Measurements from ENCODE around the gene PCDH11Y.
"Not testable (repeated sequence)": the region's sequence is repeated elsewhere in the genome, so short reads cannot be mapped to it uniquely, and the experiment has no call there.

PCDH11Y gene, protein sequence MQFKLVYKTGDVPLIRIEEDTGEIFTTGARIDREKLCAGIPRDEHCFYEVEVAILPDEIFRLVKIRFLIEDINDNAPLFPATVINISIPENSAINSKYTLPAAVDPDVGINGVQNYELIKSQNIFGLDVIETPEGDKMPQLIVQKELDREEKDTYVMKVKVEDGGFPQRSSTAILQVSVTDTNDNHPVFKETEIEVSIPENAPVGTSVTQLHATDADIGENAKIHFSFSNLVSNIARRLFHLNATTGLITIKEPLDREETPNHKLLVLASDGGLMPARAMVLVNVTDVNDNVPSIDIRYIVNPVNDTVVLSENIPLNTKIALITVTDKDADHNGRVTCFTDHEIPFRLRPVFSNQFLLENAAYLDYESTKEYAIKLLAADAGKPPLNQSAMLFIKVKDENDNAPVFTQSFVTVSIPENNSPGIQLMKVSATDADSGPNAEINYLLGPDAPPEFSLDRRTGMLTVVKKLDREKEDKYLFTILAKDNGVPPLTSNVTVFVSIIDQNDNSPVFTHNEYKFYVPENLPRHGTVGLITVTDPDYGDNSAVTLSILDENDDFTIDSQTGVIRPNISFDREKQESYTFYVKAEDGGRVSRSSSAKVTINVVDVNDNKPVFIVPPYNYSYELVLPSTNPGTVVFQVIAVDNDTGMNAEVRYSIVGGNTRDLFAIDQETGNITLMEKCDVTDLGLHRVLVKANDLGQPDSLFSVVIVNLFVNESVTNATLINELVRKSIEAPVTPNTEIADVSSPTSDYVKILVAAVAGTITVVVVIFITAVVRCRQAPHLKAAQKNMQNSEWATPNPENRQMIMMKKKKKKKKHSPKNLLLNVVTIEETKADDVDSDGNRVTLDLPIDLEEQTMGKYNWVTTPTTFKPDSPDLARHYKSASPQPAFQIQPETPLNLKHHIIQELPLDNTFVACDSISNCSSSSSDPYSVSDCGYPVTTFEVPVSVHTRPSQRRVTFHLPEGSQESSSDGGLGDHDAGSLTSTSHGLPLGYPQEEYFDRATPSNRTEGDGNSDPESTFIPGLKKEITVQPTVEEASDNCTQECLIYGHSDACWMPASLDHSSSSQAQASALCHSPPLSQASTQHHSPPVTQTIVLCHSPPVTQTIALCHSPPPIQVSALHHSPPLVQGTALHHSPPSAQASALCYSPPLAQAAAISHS (N-terminal part only)

DNA sequence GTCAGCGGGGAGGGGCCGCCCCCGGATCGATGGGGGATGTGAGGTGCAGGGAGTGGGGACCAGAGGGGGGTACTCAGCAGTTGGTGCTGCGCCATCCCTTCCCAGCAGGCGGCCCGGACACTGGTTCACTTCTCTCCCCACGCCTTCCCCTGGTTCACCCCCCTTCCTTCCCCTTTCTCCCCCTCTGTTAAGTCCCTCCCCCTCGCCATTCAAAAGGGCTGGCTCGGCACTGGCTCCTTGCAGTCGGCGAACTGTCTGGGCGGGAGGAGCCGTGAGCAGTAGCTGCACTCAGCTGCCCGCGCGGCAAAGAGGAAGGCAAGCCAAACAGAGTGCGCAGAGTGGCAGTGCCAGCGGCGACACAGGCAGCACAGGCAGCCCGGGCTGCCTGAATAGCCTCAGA, at the start of gene PCDH11Y:
Gene PCDH11Y (plus strand): TSS at position 240 of the 400 bp plus-strand sequence. CDS start 56,804 bp downstream, outside the sequence.
- H3K36me3 ChIP-seq (ENCODE audit: control insufficient read depth in 2 of 2, insufficient read depth in 2 of 2, low read length in 2 of 2); H3K9ac ChIP-seq (ENCODE audit: low read length in 2 of 2); H3K27ac ChIP-seq (ENCODE audit: low read length); H3K4me3 ChIP-seq (ENCODE audit: low read length in 2 of 2); H3K27me3 ChIP-seq (ENCODE audit: control insufficient read depth in 1 of 2, insufficient read depth in 2 of 2, low read length in 2 of 2); H3K9me3 ChIP-seq (ENCODE audit: control insufficient read depth in 2 of 2, low read length in 2 of 2); H3K4me1 ChIP-seq (ENCODE audit: control insufficient read depth, insufficient read depth, low read length): not testable (repeated sequence)

DNA sequence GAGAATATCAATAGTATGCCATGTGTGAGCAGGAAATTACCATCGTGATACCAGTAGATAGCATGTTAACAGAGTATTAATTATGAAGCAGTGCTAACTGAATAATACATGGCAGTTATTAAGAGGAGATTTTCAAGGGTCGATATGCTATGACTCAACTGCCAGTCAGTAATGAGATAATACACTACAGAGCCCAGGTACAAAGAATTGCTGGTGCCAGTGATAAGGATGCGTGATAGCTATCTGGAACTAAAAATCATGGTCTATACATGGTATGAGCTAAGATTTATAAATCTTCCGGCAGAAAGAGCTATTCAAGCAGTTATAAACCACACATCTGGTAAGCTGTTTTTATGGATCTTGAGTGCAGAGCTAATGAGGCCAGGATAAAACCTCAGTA, 32.2 kb upstream of the PCDH11Y start:
- not testable (repeated sequence) for H3K9ac ChIP-seq (ENCODE audit: low read length in 2 of 2); H3K4me3 ChIP-seq (ENCODE audit: low read length in 2 of 2); H3K36me3 ChIP-seq (ENCODE audit: control insufficient read depth in 2 of 2, insufficient read depth in 2 of 2, low read length in 2 of 2); H3K4me1 ChIP-seq (ENCODE audit: control insufficient read depth, insufficient read depth, low read length); H3K27me3 ChIP-seq (ENCODE audit: control insufficient read depth in 1 of 2, insufficient read depth in 2 of 2, low read length in 2 of 2); H3K9me3 ChIP-seq (ENCODE audit: control insufficient read depth in 2 of 2, low read length in 2 of 2); H3K27ac ChIP-seq (ENCODE audit: low read length)

DNA sequence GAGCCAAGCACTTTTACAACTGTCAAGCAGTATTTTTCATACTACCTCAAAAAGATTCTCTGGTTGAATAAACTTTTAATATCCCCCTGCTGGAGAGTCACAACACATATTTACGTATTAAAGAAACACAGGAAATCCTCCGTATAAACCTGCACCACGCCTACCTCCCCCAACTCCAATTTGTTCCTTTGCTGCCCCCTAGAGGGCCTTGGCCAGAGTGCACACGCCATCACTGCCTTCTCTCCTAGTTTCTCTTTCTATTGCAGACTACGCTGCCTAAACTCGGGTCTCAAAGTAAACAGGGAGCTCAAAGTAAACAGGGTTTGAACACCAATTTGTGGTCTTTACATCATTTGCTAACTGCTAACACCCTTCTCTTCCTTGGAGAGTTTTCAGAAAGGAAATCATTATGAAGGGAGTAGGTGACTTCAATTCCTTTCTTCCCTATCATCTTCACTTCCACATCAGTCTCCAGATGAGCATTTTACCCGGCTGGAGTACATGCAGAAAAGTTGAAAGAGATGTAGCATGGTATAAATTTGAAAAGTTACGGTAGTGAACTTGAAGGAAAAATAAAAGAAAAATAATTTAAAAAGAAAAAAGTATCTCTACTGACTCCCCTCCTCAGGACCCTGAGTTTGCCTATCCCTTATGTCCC, 8.2 kb upstream of the PCDH11Y start:
- not testable (repeated sequence) for H3K9ac ChIP-seq (ENCODE audit: low read length in 2 of 2); H3K27me3 ChIP-seq (ENCODE audit: control insufficient read depth in 1 of 2, insufficient read depth in 2 of 2, low read length in 2 of 2); H3K36me3 ChIP-seq (ENCODE audit: control insufficient read depth in 2 of 2, insufficient read depth in 2 of 2, low read length in 2 of 2); H3K27ac ChIP-seq (ENCODE audit: low read length); H3K9me3 ChIP-seq (ENCODE audit: control insufficient read depth in 2 of 2, low read length in 2 of 2); H3K4me1 ChIP-seq (ENCODE audit: control insufficient read depth, insufficient read depth, low read length); H3K4me3 ChIP-seq (ENCODE audit: low read length in 2 of 2)

DNA sequence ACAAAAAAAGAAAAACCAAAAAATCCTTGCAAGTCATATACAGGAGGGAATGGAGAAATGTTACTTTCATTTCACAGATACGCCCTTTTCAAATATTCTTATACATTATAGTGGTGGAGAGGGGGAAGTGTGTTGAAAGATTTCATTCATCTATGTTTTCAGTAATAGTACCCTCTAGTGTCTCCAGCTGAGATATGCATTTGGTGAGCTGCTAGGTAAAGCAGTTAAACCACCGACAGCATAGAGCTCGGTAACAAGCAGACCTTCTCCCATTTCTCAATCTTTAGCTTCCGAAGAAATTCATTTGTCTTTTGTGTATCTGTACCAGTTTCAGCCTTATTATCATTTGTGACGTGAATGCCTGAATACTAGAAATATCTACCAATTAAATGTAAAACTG, 5.2 kb upstream of the PCDH11Y start:
- H3K4me1 ChIP-seq (ENCODE audit: control insufficient read depth, insufficient read depth, low read length); H3K9ac ChIP-seq (ENCODE audit: low read length in 2 of 2); H3K36me3 ChIP-seq (ENCODE audit: control insufficient read depth in 2 of 2, insufficient read depth in 2 of 2, low read length in 2 of 2); H3K27me3 ChIP-seq (ENCODE audit: control insufficient read depth in 1 of 2, insufficient read depth in 2 of 2, low read length in 2 of 2); H3K4me3 ChIP-seq (ENCODE audit: low read length in 2 of 2); H3K27ac ChIP-seq (ENCODE audit: low read length); H3K9me3 ChIP-seq (ENCODE audit: control insufficient read depth in 2 of 2, low read length in 2 of 2): not testable (repeated sequence)

DNA sequence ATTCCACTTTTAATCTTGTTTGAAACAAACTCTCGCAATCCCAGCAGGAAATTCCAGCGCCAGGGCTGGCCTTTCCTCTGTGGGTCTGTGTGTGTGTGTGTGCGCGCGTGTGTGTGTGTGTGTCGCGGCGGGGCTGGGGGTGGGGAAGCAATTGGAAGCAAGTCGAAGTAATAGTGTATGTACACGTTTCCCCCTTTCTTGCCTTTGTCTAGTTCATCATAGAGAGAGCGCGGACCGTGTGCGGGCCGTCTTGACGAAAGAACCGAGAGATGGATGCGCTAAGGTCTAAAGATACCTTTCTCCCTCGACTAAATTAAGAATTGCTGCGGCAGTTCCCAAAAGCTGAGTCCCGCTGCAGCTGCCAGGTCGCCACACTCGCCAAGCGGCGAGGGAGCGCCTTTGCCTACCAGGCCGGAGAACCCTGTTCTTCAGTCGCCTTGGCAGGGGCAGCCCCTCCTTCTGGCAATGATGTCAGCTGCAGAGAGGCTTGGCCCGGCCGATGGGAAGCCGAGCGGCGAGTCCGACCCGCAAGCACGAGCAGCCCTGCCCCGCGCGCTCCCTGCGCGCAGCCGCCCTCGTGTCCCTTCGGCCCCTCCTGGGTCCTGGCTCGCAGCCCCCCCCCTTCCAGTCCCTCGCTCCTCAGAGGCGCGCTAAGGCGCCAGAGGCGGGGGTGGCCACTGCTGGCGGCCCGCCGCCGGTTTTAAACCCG, 2.5 kb downstream of the PCDH11Y start:
- H3K4me1 ChIP-seq (ENCODE audit: control insufficient read depth, insufficient read depth, low read length); H3K9ac ChIP-seq (ENCODE audit: low read length in 2 of 2); H3K36me3 ChIP-seq (ENCODE audit: control insufficient read depth in 2 of 2, insufficient read depth in 2 of 2, low read length in 2 of 2); H3K27me3 ChIP-seq (ENCODE audit: control insufficient read depth in 1 of 2, insufficient read depth in 2 of 2, low read length in 2 of 2); H3K4me3 ChIP-seq (ENCODE audit: low read length in 2 of 2); H3K27ac ChIP-seq (ENCODE audit: low read length); H3K9me3 ChIP-seq (ENCODE audit: control insufficient read depth in 2 of 2, low read length in 2 of 2): not testable (repeated sequence)

DNA sequence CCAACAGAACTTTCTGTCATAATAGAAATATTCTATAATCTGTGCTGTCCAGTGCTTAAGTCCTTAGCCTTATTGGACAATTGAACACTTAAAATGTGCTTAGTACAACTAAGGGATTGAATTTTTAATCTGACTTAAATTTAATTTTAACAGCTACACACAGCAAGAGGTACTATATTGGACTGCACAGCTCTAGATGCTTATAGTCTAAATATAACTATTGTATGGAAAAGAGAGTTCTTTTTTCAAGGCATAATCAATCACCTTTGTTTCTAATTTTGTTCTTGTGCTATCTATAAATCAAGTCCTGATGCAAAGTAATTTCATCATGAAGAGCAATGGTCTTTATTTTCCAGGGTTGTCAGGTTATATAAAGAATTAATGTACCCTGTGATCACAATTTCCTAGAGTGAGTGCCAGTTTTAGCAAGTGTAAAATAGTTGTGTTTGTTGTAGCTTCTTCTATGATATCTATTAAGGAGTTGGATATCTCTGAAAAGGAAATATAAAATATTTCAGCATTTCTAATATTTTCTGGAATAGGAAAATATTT, 39.0 kb downstream of the PCDH11Y start:
- not testable (repeated sequence) for H3K27me3 ChIP-seq (ENCODE audit: control insufficient read depth in 1 of 2, insufficient read depth in 2 of 2, low read length in 2 of 2); H3K4me1 ChIP-seq (ENCODE audit: control insufficient read depth, insufficient read depth, low read length)

DNA sequence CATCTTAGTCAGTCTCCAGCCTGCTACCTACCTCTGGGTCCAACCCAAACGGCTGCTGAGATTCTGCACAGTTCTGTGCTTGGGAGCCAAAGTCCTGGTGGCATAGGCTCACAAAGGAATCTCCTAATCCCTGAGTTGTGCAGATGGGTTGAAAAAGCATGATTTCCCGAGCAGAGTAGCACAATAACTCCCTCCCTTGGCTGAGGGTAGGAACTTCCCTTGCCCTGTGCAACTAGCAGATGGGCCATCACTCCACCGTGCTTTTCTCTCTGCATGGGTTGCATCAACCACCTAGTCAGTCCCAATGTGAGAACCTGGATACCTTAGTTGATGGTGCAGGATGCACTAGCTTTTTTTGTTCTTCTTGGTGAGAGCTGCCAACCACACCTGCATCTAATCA, 82.9 kb downstream of the PCDH11Y start:
- not testable (repeated sequence) for H3K27me3 ChIP-seq (ENCODE audit: control insufficient read depth in 1 of 2, insufficient read depth in 2 of 2, low read length in 2 of 2); H3K9me3 ChIP-seq (ENCODE audit: control insufficient read depth in 2 of 2, low read length in 2 of 2); H3K36me3 ChIP-seq (ENCODE audit: control insufficient read depth in 2 of 2, insufficient read depth in 2 of 2, low read length in 2 of 2); H3K27ac ChIP-seq (ENCODE audit: low read length); H3K4me3 ChIP-seq (ENCODE audit: low read length in 2 of 2); H3K4me1 ChIP-seq (ENCODE audit: control insufficient read depth, insufficient read depth, low read length); H3K9ac ChIP-seq (ENCODE audit: low read length in 2 of 2)

More for the DNA sequence above, 39.0 kb downstream of the PCDH11Y start:
- H3K36me3 ChIP-seq (ENCODE audit: control insufficient read depth in 2 of 2, insufficient read depth in 2 of 2, low read length in 2 of 2); H3K4me3 ChIP-seq (ENCODE audit: low read length in 2 of 2); H3K9me3 ChIP-seq (ENCODE audit: control insufficient read depth in 2 of 2, low read length in 2 of 2); H3K27ac ChIP-seq (ENCODE audit: low read length); H3K9ac ChIP-seq (ENCODE audit: low read length in 2 of 2): not testable (repeated sequence)

DNA sequence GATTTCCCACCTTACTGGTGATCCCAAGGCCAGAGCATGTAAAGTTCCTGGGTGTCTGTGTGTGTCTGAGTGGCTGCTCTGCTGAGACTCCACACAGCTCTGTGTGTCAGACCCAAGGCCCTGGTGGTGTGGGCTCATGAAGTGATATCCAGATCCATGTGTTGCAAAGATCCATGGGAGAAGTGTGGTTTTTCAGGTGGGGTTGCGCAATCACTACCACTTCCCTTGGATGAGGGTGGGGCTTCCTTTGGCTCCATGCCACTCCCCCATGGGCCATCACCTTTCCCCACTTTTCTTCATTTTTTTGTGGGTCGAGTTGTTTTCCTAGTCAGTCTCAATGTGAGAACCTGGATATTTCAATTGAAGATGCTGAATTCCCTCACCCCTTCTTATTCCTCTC, 182.9 kb downstream of the PCDH11Y start:
- H3K4me1 ChIP-seq (ENCODE audit: control insufficient read depth, insufficient read depth, low read length); H3K27me3 ChIP-seq (ENCODE audit: control insufficient read depth in 1 of 2, insufficient read depth in 2 of 2, low read length in 2 of 2); H3K4me3 ChIP-seq (ENCODE audit: low read length in 2 of 2); H3K36me3 ChIP-seq (ENCODE audit: control insufficient read depth in 2 of 2, insufficient read depth in 2 of 2, low read length in 2 of 2); H3K9ac ChIP-seq (ENCODE audit: low read length in 2 of 2); H3K9me3 ChIP-seq (ENCODE audit: control insufficient read depth in 2 of 2, low read length in 2 of 2); H3K27ac ChIP-seq (ENCODE audit: low read length): not testable (repeated sequence)

DNA sequence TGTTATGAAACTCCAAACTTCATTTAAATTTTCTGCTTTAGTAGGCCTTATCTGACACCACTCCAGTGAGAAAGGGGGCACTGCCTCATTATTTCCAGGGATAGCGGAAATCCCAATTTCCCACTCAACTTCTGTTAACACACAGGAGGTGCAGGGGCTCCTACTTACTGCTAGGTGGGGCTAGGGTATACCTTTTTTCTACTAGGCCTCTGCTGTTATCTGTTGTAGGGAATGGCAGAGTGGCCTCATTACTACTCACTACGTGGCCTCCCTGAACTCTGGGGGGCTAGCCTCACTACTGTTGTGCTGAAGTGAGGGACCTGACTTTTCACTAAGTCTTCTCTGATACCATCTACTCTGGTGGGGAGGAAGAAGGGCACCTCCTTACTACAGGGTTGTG, 215.0 kb downstream of the PCDH11Y start:
- not testable (repeated sequence) for H3K36me3 ChIP-seq (ENCODE audit: control insufficient read depth in 2 of 2, insufficient read depth in 2 of 2, low read length in 2 of 2); H3K27me3 ChIP-seq (ENCODE audit: control insufficient read depth in 1 of 2, insufficient read depth in 2 of 2, low read length in 2 of 2); H3K9me3 ChIP-seq (ENCODE audit: control insufficient read depth in 2 of 2, low read length in 2 of 2); H3K4me3 ChIP-seq (ENCODE audit: low read length in 2 of 2); H3K27ac ChIP-seq (ENCODE audit: low read length); H3K9ac ChIP-seq (ENCODE audit: low read length in 2 of 2); H3K4me1 ChIP-seq (ENCODE audit: control insufficient read depth, insufficient read depth, low read length)

DNA sequence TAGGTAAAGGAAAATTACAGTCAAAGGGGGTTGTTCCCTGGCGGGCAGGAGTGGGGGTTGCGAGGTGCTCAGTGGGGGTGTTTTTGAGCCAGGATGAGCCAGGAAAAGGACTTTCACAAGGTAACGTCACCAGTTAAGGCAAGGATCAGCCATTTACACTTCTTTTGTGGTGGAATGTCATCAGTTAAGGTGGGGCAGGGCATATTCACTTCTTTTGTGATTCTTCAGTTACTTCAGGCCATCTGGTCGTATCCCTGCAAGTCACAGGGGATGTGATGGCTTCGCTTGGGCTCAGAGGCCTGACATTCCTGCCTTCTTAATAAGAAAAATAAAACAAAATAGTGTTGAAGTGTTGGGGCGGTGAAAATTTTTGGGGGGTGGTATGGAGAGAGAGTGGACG, 324.8 kb downstream of the PCDH11Y start:
- H3K4me1 ChIP-seq (ENCODE audit: control insufficient read depth, insufficient read depth, low read length); H3K36me3 ChIP-seq (ENCODE audit: control insufficient read depth in 2 of 2, insufficient read depth in 2 of 2, low read length in 2 of 2): not testable (repeated sequence)

More for the DNA sequence above, 324.8 kb downstream of the PCDH11Y start:
- not testable (repeated sequence) for H3K27me3 ChIP-seq (ENCODE audit: control insufficient read depth in 1 of 2, insufficient read depth in 2 of 2, low read length in 2 of 2); H3K27ac ChIP-seq (ENCODE audit: low read length); H3K9ac ChIP-seq (ENCODE audit: low read length in 2 of 2); H3K4me3 ChIP-seq (ENCODE audit: low read length in 2 of 2); H3K9me3 ChIP-seq (ENCODE audit: control insufficient read depth in 2 of 2, low read length in 2 of 2)
